Esophagus mucosa (tissue), 1 donor: ENCODE data around the gene EVX2. TPM values are rescaled to one million over a fixed set of nuclear protein-coding genes. Genes with fewer than 3 reads are reported as not detected.

Source experiments
- ATAC-seq: fragments of 200-7000 bp; cut with Tn5 transposase; one replicate; pipeline ENCODE4 v1.9.1; 2020
- total RNA-seq: library from RNA; stranded (reverse); gene quantifications from one replicate; pipeline ENCODE4 v1.2.4, GENCODE V29; 2023
- donor health status: DM: yes; HTN: yes; CAD: no.

EVX2 gene
- total RNA-seq, 1 donor from 2014 or later = not detected

GRCh38 chr2:176122052-176122682 is 38.4 kb upstream of the EVX2 start:
- no peak for ATAC-seq

- ATAC-seq = no peak
These were observed 37.7 kb upstream of the EVX2 start for GRCh38 chr2:176121190-176122051.

DNA sequence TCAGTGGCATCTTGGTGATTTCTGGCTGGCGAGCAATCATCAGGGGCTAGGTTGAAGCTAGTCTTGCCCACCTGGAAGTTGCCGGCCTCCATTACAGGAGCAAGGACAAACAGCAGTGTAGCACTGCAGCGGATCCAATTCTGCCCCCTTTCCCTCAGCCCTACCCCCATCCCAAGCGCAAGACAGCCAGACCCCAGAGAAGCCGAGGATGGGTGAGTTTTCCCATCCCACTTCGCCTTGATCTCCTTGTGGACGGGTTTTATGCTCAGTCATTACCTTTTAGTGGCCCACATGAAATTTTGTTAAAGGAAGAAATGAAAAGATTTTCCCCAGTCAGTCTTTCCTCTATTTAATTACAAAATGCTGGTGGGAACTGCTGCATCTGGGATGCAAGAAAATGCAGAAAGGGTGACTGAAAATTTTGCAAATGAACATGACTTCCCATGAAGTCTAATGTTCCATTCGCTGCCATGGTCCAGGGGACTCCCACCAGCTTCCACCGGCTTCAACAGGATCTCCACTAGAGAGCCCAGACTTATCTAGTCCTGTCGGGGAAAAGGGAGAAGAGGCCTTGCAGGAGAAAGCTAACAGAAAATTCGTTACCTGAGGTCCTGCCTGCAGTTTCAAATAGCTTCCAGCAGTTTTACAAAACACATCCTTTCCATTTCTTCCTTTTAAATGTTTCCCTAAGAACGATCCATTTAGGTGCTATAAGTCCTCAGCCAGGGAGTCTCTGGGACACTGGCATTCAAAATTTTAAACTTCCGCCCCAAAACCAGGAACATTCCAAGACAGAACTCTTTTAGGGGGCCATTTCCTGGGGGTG is 36.8 kb upstream of the EVX2 start:
- no peak for ATAC-seq

- no peak for ATAC-seq
These were observed 35.0 kb upstream of the EVX2 start for GRCh38 chr2:176118601-176119339.

DNA sequence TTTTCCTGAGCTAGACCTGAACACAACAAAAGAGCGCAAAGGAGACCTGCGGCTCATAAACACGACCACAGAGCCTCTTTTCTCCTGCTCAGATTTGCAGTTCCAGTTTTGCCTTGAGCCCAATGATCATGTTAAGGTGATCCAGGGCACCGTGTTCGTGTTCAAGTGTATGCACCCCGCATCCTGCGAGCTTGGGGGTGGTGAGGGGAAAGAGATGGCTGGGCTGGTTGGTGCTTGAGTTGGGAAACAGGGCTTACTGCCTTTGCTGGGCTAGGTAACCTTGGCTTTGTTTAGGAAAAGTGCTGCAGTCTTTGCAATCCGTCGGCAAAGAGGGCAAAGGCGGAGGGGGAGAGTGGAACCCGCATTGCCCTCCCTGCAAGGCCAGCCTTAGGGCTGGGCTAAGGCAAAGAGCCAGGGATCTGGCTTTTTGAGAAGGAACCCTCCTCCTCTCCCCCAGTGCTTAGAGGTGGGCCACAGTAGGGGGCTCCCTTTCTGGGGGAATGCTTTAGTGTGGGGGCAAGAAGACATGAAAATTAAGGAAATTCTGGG is 34.1 kb upstream of the EVX2 start:
- no peak for ATAC-seq

DNA sequence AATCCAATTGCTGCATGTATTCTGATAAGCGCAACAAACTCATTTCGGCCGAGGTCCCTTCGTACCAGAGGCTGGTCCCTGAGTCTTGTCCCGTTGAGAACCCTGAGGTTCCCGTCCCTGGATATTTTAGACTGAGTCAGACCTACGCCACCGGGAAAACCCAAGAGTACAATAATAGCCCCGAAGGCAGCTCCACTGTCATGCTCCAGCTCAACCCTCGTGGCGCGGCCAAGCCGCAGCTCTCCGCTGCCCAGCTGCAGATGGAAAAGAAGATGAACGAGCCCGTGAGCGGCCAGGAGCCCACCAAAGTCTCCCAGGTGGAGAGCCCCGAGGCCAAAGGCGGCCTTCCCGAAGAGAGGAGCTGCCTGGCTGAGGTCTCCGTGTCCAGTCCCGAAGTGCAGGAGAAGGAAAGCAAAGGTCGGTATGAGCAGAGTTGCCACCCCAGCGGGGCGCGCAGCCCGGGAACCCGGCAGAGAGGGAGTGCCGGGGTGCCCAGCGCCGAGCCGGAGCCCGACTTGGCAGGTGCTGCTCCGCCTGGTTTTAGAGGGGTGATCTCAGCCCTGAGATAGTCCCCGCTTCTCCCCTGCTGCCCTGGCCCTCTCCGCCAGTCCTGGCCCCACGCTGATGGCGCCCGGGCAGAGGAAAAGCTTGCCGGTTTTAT is 33.5 kb upstream of the EVX2 start:
- no peak for ATAC-seq

DNA sequence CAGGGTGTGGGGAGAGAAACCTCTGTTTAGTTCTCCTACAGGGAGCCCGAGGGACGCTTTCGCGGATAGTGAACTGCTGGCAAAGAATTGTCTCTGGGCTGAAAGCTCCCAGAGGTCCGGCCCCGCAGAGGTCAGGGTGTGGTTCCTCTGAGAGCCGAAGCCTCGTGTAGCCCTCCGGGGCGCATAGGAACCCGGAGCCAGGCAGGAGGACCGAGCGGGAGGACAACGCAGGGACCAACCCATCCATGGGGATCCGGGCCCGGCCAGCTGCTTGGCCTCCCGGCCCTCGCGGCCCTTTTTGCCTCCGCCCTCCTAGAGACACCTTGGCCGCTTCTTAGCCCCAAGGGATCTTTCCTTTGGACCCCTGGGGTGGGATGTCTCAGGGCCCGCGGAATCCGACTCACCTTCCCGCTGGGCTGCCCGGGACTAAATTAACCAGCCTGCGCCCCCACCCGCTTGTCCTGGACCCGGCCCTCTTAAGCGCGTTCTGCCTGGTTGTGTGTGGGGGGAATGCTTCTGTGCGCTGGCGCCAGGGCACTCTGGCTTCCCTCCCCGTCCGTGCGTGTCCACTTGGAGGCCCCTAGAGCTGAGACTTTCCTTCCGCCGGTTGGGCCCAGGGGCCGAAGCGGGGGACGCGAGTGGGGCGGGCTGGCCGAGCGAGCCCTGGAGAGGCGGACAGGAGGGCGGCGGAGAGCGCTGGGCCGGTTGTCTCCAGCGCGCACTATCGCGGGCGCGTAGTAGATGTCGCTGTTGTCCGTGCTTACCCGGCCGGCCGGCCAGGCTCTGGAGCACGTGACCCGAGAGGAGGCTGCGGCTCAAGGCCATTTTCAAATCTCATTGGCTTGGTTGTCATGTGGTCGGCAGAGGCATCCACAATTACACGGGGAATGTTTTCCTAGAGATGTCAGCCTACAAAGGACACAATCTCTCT is 32.4 kb upstream of the EVX2 start, which contains the start of gene HOXD10:
Gene HOXD10 (plus strand): TSS at position 896 of the 931 bp plus-strand sequence. CDS start 56 bp downstream, outside the sequence.
- ATAC-seq = peak; percentile 67

- ATAC-seq = no peak
These were observed 31.3 kb upstream of the EVX2 start for GRCh38 chr2:176114930-176115625.

- no peak for ATAC-seq
These were observed 30.6 kb upstream of the EVX2 start for GRCh38 chr2:176114120-176114929.

DNA sequence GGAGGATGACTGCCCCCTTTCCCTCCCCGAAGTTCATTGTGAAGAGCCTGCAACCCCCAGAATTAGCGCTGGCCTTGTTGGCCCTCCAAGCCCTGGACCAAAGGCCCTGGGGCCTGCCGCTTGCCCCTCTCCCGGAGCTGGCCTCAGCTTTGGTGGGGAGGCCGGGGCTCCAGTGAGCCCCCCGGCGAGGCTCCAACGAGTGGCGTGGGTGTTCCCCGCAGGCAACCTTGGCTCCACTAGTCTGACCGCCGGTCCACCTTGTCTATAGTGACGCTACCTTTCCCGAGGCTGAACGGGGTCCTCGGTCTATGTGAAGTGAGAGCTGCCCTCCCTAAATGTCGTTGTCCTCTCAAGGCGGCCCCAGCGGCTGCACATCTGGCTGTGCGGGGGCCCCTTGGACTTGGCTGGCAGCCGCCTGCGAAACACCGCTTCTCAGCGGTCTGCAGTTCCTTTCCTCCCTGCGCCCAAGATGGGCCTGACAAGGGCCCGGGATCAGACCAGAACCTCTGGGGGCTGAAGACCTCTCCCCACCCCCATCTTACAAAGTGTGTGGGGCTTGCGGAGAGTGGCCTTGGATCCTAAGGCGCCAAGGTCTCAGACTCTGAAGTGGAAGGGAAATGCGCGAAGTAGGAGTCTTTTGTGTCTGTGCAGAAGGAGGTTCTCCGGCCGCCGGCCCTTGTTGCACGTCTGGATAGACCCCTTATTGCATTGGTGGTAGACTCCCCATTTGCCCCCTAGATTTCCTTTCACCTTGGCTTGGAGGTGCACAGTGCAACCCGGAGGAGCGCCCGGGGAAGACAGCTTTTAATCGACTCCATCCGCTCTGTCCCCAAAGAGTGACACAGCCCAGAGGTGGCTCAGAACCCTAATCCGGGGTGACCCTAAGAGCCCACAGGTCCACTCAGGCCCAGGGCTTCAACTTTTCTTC is 28.9 kb upstream of the EVX2 start:
- no peak for ATAC-seq

- no peak for ATAC-seq
These were observed 28.1 kb upstream of the EVX2 start for GRCh38 chr2:176111846-176112374.

DNA sequence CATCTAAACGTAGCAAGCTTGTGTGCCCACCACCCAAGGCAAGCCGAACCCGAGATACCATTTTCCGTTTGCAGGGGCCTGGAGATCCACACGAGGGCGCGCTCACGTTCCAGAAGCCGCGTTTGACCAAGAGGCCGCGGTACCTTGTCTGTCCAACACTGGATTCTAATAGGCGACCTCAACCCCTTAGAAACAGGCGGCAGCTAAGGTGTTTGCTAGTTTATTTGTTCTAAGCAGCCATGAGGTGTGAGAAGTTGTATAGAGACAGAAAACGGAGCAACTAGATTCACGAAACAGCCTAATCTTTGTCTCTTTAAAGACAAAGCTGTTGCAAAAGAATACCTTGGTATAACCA is 27.5 kb upstream of the EVX2 start:
- ATAC-seq = no peak

DNA sequence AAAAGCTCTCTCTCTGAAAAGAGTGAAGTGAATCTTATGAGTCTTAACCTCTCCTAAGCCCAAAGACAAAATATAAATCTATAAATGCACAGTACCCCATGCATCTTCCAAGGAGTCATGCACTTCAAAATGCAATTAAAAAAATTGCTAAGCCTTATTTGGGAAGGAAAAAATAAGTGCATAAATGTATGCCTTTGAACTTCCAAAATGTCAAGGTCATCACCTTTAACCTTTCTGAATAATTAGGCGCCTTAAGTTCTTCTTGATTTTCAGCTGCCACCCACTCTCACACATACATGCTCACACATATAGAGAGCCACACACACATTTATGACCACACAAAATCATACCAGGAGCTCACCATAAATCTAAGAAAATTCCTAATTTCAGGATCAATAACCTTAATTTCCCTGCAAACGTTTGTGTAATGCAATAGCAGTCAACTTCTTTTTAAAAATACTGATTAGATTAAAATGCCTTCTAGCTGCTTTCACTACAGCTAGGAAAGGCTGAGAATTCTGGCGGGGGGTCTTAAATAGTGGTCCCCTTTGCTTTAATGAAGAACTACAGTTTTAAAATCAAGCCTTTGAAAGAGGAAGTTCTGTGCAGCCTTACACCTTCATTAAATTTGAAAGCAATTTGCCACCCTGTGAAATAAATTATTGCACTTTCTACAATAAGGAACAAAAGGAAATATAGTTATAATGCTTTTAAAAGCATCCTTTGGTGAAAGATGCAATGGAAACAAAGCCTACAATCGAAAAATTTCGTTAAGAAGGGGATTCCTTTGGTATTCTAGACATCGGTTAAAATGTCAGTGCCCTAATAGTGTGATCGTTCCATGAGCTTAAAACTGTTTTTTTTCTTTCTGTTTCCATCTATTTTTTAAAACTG is 26.9 kb upstream of the EVX2 start:
- ATAC-seq = no peak

DNA sequence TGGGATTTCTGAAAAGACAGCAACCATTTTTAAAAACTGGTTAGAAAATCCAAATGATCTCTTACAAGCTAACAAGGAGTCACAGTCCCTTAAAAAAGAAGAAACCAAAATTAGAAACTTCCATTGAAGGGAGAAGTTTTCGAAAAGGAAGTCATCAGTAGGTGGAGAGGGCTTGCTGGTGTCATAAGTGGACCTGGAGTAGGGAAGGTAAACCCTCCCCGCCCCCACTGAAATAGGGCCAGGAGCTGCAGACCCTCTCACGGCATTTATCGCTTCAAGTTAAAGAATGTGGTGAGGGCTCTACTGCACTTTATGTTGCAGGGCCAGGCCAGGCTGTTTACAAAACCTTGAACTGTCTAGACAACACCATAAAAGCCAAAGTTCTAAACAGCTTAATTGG is 26.2 kb upstream of the EVX2 start:
- ATAC-seq = no peak

DNA sequence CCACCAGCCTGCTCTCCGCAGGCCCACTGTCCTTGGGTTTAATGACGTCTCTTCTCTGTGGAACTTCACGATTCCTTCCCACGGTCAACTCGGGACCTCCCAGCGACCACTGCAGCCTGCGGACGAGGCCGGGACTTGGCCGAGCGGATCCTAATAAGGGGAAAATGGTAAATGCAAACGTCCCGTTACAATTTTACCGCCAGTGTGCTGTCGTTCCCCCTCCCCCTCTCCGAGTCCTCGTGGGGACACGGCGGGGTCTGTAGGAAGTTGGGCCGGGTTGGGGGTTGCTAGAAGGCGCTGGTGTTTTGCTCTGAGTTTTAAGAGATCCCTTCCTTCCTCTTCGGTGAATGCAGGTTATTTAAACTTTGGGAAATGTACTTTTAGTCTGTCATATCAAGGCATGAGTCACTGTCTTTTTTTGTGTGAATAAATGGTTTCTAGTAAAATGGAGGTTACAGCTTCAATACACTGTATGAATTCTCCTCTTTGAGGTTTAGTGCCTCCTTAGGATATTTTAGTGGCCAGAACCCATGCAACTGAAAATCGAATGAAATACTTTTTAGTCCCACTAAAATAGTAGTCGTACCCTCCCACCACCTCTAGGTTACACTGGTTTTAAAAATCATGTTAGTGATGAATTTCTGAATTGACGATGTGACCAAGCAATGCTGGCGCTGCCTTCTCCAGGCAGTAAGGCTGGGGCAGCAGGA is 25.6 kb upstream of the EVX2 start:
- ATAC-seq = no peak

DNA sequence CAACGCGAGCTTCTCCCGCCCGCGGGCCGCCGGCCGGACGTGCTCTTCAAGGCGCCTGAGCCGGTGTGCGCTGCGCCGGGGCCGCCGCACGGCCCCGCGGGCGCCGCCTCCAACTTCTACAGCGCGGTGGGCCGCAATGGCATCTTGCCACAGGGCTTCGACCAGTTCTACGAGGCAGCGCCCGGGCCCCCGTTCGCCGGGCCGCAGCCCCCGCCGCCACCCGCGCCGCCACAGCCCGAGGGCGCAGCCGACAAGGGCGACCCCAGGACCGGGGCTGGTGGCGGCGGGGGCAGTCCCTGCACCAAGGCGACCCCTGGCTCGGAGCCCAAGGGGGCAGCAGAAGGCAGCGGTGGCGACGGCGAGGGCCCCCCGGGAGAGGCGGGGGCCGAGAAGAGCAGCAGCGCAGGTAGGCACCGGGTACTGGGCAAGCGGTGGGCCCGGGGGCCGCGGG is 24.0 kb upstream of the EVX2 start:
- no peak for ATAC-seq
